ENCODE measurements around the gene ATXN7L1. TPM values are rescaled to one million over a fixed set of nuclear protein-coding genes. Genes with fewer than 3 reads are reported as not detected.

Gene ATXN7L1
- total and polyA plus RNA-seq, 4 donors = 4.2 to 22.5 (median 8.5) TPM

GRCh38 chr7:105830405-105831301, 45.7 kb downstream of the ATXN7L1 start:
- ATAC-seq (ENCODE audit: insufficient read depth, low FRiP score) = no peak
- WGBS, 2 donors = 61 to 70% methylated on average over 6 of the region's 6 CpGs

DNA sequence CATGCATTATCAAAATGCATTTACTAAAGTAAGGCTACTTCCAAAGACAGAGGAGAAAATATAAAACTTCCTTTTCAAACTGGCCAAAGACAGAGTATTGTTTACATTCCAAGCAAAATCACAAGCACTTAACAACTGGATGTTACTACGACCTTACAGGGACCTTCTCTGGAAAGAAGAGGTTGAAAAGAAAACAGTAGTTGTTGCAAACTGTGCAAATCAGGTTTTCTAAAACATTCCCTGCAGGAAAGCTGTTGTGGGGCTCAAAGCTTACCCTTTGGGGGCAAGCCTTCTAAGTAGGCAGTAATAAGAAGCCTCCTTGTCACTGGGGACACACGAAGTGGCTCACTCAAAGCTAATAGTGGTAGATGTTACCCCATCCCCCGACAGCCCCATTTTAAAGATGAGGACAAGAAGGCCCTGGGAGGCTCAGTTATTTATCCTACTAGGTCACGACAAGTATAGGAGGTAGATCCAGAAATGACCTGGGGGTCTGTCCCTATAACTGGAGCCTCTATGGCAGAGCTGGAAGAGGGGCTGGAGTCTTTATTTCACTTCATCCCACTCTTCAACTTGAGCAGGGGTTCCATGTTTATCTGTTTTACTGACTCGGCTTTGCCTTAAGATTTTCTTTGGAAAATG, 46.6 kb downstream of the ATXN7L1 start:
- Histone ChIP-seq H3K36me3 (ENCODE audit: control insufficient read depth in 4 of 4, insufficient read depth in 4 of 4, low read length in 4 of 4) (peaks cover 0 to 2% (median 0%) of the 10 kb centered on the region in 4 donors), H3K27ac (ENCODE audit: low read depth in 1 of 2, low read length in 1 of 2) (peak overlapping the region in 1 of 2 donors; percentile 60), H3K27me3 (ENCODE audit: control insufficient read depth in 3 of 3, insufficient read depth in 3 of 3, low read length in 2 of 3) (no peaks in the 10 kb centered on the region), H3K9ac (ENCODE audit: insufficient read depth in 1 of 2, low read length in 2 of 2) (peak overlapping the region in 1 of 2 donors; percentile 4), H3K4me1 (ENCODE audit: control insufficient read depth in 5 of 5, insufficient read depth in 5 of 5, low read length in 5 of 5) (peaks cover 5 to 29% (median 8%) of the 10 kb centered on the region in 5 donors), H3K4me3 (no peak overlapping the region), H3K9me3 (ENCODE audit: control insufficient read depth in 4 of 4, insufficient read depth in 3 of 4, low read length in 3 of 4) (no peaks in the 10 kb centered on the region)
- no peak for TF ChIP-seq CTCF (IDR thresholded peaks at IDR 0.05; ENCODE audit: control extremely low read depth, extremely low read depth)
- DNase-seq (peak; percentile 11 to 72 (median 71)), ATAC-seq (ENCODE audit: insufficient read depth, low FRiP score) (no peak)
- WGBS, 2 donors = 72 to 75% methylated on average over 5 of the region's 5 CpGs

More at GRCh38 chr7:105830405-105831301, 45.7 kb downstream of the ATXN7L1 start:
- no peaks in the 10 kb centered on the region for H3K27me3 ChIP-seq (ENCODE audit: control insufficient read depth in 3 of 3, insufficient read depth in 3 of 3, low read length in 2 of 3)
- H3K9me3 ChIP-seq (ENCODE audit: control insufficient read depth in 4 of 4, insufficient read depth in 3 of 4, low read length in 3 of 4) = no peaks in the 10 kb centered on the region
- H3K4me3 ChIP-seq = no peak overlapping the region
- H3K36me3 ChIP-seq (ENCODE audit: control insufficient read depth in 4 of 4, insufficient read depth in 4 of 4, low read length in 4 of 4) = peaks cover 0 to 2% (median 0%) of the 10 kb centered on the region in 4 donors
- peaks cover 5 to 29% (median 8%) of the 10 kb centered on the region in 5 donors for H3K4me1 ChIP-seq (ENCODE audit: control insufficient read depth in 5 of 5, insufficient read depth in 5 of 5, low read length in 5 of 5)
- H3K27ac ChIP-seq (ENCODE audit: low read depth in 1 of 2, low read length in 1 of 2) = peak overlapping the region in 1 of 2 donors; percentile 7
- no peak for TF ChIP-seq CTCF (IDR thresholded peaks at IDR 0.05; ENCODE audit: control extremely low read depth, extremely low read depth)
- peak; percentile 24 to 57 (median 36) for DNase-seq
- H3K9ac ChIP-seq (ENCODE audit: insufficient read depth in 1 of 2, low read length in 2 of 2) = no peak overlapping the region

DNA sequence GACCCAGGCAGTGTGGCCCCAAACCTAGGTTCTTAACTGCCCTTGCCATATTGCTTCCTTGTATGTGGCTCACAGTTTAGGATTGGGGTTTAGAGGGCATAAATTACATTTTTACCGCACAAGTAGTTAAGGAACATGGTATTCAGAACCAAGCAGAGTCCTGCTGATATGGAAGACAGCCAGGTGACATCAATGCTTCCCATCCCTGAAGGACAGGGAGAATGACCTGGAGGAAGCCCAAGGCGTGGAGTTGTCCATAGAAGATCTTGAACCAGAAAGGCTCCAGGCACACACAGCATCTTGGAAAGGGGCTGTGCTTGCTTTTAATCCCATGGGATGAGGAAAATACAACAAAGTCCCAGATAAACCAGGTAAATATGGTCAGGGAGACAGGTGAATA, 48.3 kb downstream of the ATXN7L1 start:
- WGBS, 2 donors = 94 to 98% methylated on average over 2 of the region's 2 CpGs
- DNase-seq (no peak), ATAC-seq (ENCODE audit: insufficient read depth, low FRiP score) (no peak)
- Histone ChIP-seq H3K4me3 (no peak overlapping the region), H3K27me3 (ENCODE audit: control insufficient read depth in 3 of 3, insufficient read depth in 3 of 3, low read length in 2 of 3) (no peaks in the 10 kb centered on the region), H3K9me3 (ENCODE audit: control insufficient read depth in 4 of 4, insufficient read depth in 3 of 4, low read length in 3 of 4) (no peaks in the 10 kb centered on the region), H3K27ac (ENCODE audit: low read depth in 1 of 2, low read length in 1 of 2) (no peak overlapping the region), H3K9ac (ENCODE audit: insufficient read depth in 1 of 2, low read length in 2 of 2) (no peak overlapping the region), H3K36me3 (ENCODE audit: control insufficient read depth in 4 of 4, insufficient read depth in 4 of 4, low read length in 4 of 4) (peaks cover 0 to 2% (median 0%) of the 10 kb centered on the region in 4 donors), H3K4me1 (ENCODE audit: control insufficient read depth in 5 of 5, insufficient read depth in 5 of 5, low read length in 5 of 5) (peaks cover 5 to 29% (median 8%) of the 10 kb centered on the region in 5 donors)
- no peak for TF ChIP-seq CTCF (IDR thresholded peaks at IDR 0.05; ENCODE audit: control extremely low read depth, extremely low read depth)

All from lung (tissue), 12 donors.